ENCODE measurements around the gene PLA2G4B. TPM values are rescaled to one million over a fixed set of nuclear protein-coding genes. Genes with fewer than 3 reads are reported as not detected.

The PLA2G4B gene
- total RNA-seq, 1 experiment from 2014 or later = 3.7 TPM

DNA sequence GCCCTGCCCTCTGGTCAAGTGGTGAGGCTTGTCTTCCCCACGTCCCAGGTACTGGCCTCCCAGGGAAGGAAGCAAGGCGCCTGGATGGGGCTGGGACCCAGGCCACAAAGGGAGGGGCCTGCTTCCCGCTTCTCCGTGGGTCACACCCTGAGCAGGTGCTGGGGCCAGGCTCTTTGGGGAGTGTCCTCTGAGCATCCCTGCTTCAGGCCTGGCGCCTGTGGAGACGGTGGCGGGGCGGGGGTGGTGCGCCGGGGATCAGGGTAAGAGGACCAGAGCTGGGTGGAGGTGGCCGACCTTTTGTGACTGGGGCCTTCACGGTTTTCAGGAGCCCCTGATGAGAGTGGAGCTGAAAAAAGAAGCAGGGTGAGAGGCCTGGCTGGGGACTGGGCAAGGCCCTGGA lies 3.6 kb downstream of the PLA2G4B start:
- Histone ChIP-seq H4K8ac (replicated peaks; ENCODE audit: insufficient read length, low read depth, low read length) (no peak overlapping the region), H3K79me1 (ENCODE audit: insufficient read depth, low read depth, low read length, poor library complexity, severe bottlenecking) (no peaks in the 10 kb centered on the region), H2BK120ac (ENCODE audit: low read depth, low read length, poor library complexity, severe bottlenecking) (no peak overlapping the region), H2BK12ac (ENCODE audit: insufficient read length, low read depth, low read length) (no peak overlapping the region), H3K27ac (ENCODE audit: insufficient read length, low read depth, low read length) (no peak overlapping the region), H3K9me3 (ENCODE audit: control insufficient read depth, low read depth, low read length) (no peaks in the 10 kb centered on the region), H3K9ac (ENCODE audit: extremely low read depth, insufficient read length, low read length) (no peak overlapping the region), H3K27me3 (ENCODE audit: insufficient read depth, low read length) (no peaks in the 10 kb centered on the region), H3K56ac (ENCODE audit: insufficient read length, low read depth, low read length) (no peak overlapping the region), H2BK15ac (ENCODE audit: low read depth, low read length) (no peak overlapping the region), H4K91ac (ENCODE audit: insufficient read length, low read depth, low read length) (no peak overlapping the region), H3T11ph (ENCODE audit: low read length) (no peak overlapping the region), H3K4ac (ENCODE audit: low read depth, low read length) (no peak overlapping the region), H3K4me1 (ENCODE audit: insufficient read depth, low read length) (no peaks in the 10 kb centered on the region), H3K23me2 (ENCODE audit: insufficient read length, low read depth, low read length, poor library complexity, severe bottlenecking) (no peaks in the 10 kb centered on the region), H2AFZ (ENCODE audit: low read length) (no peak overlapping the region), H2AK5ac (ENCODE audit: insufficient read length, low read length) (no peak overlapping the region), H2BK20ac (ENCODE audit: low read depth, low read length, poor library complexity, severe bottlenecking) (no peak overlapping the region), H3K4me2 (ENCODE audit: insufficient read depth, insufficient read length, low read length) (no peak overlapping the region), H4K5ac (ENCODE audit: insufficient read length, low read depth, low read length) (no peak overlapping the region), H2BK5ac (ENCODE audit: insufficient read length, low read length) (no peak overlapping the region), H3K18ac (ENCODE audit: insufficient read length, low read depth, low read length) (no peak overlapping the region), H3K79me2 (ENCODE audit: insufficient read depth, low read length) (no peaks in the 10 kb centered on the region), H3K23ac (ENCODE audit: insufficient read length, low read depth, low read length) (no peak overlapping the region), H3K14ac (ENCODE audit: insufficient read depth, low read length) (no peak overlapping the region), H4K20me1 (ENCODE audit: control insufficient read depth, insufficient read depth, insufficient read length) (peaks cover 3% of the 10 kb centered on the region)
- Mint-ChIP-seq H3K9me3 (no peaks in the 10 kb centered on the region), H3K4me1 (no peaks in the 10 kb centered on the region), H3K27me3 (ENCODE audit: low read depth) (no peaks in the 10 kb centered on the region), H3K4me3 (no peak overlapping the region), H3K36me3 (ENCODE audit: insufficient read depth in 1 of 3, low read depth in 3 of 3) (peaks cover 4 to 22% (median 10%) of the 10 kb centered on the region in 3 experiments; a peak in 6 of 7 replicates), H3K27ac (peak overlapping the region in 1 of 3 experiments; percentile 8; a peak in 1 of 7 replicates)
- no peak for DNase-seq
- WGBS (ENCODE audit: extremely low coverage, insufficient read length, low lambda C conversion rate) = no CpG with 5 or more reads among the region's 12 CpGs
- TF ChIP-seq, protein P1, sequence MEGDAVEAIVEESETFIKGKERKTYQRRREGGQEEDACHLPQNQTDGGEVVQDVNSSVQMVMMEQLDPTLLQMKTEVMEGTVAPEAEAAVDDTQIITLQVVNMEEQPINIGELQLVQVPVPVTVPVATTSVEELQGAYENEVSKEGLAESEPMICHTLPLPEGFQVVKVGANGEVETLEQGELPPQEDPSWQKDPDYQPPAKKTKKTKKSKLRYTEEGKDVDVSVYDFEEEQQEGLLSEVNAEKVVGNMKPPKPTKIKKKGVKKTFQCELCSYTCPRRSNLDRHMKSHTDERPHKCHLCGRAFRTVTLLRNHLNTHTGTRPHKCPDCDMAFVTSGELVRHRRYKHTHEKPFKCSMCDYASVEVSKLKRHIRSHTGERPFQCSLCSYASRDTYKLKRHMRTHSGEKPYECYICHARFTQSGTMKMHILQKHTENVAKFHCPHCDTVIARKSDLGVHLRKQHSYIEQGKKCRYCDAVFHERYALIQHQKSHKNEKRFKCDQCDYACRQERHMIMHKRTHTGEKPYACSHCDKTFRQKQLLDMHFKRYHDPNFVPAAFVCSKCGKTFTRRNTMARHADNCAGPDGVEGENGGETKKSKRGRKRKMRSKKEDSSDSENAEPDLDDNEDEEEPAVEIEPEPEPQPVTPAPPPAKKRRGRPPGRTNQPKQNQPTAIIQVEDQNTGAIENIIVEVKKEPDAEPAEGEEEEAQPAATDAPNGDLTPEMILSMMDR (conservative IDR thresholded peaks at IDR 0.05) = no peak
